Forelimb muscle (tissue), 1 donor: ENCODE measurements around the gene MRPL42. TPM values are rescaled to one million over a fixed set of nuclear protein-coding genes. Genes with fewer than 3 reads are reported as not detected.
"Not testable (repeated sequence)": the region's sequence is repeated elsewhere in the genome, so short reads cannot be mapped to it uniquely, and the experiment has no call there.

Experiments used
- DNase-seq: peaks from one replicate; pipeline ENCODE4 v3.0.0-alpha.2; 2013; ENCODE audit warnings: low read depth
- polyA plus RNA-seq: library from polyadenylated mRNA; unstranded; fragments of 120-200 nt; gene quantifications from one replicate; pipeline ENCODE4 v1.2.1, GENCODE V29; 2013; ENCODE audit not compliant: insufficient read length

The MRPL42 gene
- polyA plus RNA-seq, 1 donor, result 40.6 TPM

DNA sequence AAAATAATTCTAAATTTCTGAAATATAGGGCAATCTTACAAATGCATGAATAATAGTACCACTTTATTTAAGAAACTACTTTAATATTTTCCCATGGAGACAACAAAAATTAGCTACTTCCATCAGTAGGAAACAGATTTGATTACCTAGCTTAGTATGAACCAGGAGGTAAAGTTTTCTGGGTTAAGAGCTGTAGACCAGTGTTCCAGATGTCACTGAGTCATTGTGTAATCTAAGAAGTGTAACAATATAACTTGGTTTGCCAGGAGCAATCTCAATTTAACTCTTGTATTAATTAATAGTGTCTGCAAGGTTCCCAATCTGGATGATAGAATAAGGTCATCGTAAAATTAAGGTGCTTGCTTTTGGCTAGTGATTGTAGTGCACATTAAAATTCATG, 31.5 kb downstream of the MRPL42 start:
- DNase-seq, result not testable (repeated sequence)

DNA sequence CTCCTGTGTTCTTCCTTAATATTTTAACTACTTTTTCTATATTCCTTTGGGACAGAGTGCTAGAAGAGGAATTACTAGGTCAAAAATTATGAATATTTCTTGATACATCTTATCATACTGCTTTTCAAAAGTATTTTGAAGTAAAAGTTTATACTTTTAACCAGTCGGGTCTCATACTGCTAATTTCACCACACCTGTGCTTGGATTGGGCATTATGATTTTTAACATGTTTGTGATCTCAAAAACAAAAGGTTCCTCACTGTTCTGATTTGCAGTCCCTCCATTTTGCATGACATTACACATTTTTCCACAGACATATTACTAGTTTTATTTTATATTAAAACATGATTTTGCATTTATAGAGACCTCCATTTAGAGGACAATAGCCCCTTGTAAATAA, 32.9 kb downstream of the MRPL42 start:
- no peak for DNase-seq

DNA sequence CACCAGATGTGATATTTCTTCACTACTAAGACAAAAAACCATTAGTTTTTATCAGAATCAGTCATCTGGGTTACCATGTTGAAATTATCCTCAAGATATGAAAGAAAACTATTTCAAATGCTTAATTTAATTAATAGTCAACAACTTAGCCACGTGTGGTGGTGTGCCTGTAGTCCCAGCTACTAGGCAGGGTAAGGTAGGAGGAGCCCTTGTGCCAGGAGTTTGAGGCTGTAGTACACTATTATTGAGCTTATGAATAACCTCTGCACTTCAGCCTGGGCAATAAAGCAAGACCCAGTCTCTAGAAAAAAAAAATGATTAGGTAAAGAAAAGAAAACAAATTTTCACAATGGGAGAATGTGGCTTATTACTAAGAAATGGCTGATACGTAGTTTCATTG, 33.4 kb downstream of the MRPL42 start:
- DNase-seq, result no peak

DNA sequence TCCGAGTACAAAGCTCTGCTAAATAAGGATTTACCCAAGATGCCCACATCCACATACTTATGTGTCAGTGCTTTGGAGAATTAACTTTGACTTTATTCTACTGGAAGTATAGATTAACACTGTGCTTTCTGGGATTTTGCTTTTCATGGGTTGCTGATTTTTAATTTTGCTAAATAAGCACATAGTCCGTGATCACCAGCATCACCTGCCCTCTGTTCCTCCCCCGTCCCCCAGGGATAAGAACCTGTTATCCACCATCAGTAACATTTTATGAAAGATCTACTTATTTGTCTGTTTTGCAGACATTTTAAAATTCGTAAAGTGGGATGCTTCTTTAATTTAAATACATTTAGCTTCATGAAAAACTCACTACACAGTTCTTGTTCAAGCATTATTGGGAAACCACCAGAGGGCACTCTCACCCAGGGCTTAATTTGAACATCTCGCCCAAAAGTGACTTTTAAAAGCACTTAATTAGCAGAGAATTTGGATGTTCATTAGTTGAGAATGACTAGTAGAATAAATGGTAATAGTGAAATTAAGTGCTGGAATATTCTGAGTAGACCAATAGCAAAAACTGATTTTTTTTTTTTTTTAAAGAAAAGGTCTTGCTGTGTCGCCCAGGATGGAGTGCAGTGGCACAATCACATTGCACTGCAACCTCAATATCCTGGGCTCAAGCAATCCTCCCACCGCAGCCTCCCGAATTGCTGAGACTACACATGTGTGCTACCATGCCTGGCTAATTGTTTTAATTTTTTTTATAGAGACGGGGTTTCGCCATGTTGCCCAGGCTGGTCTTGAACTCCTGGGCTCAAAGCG, 35.7 kb downstream of the MRPL42 start:
- DNase-seq, result no peak

- DNase-seq, result no peak
Observed at GRCh38 chr12:93507165-93507564, 39.9 kb downstream of the MRPL42 start.

GRCh38 chr12:93509506-93509905, 42.2 kb downstream of the MRPL42 start:
- no peak for DNase-seq

GRCh38 chr12:93514853-93515252, 47.5 kb downstream of the MRPL42 start:
- DNase-seq, result no peak

DNA sequence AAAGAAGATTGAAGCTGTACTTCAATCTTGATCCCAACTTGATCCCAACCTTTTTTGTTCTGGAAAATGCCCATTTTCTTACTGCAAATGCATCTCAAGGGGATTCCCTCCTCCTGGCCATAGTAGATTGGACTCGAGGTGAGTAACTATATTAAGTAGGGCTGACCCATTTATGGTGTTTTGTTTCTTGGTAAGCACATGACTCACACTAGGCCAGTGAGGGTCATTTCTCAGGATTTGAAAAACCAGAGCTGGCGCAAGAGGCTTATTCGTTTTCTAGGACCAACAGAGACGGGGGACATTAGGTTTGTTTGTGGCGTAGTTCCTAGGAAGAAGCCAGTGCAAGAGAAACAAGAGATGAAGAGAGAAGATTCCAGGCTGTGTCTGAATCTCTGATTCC, 51.4 kb downstream of the MRPL42 start:
- DNase-seq, result no peak

GRCh38 chr12:93519859-93520258, 52.5 kb downstream of the MRPL42 start:
- DNase-seq, result no peak

GRCh38 chr12:93520454-93520853, 53.1 kb downstream of the MRPL42 start:
- no peak for DNase-seq

DNA sequence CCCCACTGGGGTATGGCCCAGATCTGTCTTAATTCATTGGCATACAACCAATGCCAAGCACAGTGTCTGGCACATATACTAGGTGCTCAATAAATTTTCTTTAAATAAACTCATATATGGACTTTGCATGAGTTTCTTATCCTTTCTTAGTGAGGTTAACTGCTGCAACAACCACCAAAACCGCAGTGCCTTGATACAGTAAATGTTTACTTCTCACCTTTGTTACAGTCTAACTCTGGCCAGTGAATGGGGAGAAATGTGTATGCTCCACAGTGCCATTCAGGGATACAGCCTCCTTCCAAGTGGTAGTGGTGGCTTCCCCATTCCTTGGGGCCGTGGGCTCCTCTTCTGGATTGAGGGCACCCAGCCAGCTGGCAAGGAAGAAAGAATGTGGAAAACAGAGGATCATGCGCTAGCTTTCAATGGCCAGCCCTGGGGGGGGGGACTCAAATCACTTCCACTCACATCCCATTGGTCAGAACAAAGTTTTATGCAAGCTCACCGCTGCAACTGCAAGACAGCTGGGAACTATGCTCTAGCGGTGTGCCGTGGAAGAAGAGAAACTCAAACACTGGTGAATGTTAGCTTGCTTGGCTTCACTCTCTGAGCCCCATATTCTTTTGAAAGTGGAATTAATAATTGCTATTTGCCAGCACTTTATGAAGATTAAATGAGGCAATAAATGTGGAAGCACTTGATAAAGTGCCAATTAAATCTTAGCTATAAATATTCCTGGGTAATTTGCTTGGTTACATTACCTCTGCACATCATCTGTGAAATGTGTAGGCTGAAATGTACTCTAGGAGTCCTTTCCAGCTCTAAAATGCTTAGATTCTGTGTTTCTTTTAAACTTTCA, 54.1 kb downstream of the MRPL42 start:
- DNase-seq, result no peak

- DNase-seq, result no peak
Observed at GRCh38 chr12:93524386-93525133, 57.2 kb downstream of the MRPL42 start.

DNA sequence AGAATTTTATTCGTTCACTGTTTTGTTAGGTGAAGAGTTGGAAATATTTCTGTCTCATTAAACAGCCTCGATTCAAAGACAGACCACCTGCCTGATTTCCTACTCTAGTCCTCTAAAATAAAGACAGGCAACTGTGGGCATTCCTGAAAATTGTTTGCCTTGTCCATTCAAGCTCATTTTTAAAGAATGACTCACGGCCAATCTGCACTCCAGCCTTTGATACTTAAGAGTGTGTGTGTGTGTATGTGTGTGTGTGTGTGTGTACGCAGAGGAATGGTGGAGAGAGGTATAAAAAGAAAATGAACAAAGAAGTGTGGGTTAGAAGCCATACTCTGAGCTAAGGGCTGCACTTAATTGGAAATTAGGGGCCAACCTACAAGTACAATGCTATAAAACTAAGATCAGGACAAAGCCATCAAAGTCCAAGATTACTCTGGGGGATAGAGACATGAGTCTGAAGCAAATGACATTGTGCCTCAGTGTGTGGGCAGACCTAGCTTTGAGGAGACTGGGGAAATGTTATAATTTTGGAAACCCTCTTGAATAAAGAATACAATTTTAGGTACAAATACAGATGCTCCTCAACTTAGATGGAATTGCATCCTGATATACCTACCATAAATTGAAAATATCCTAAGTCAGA, 59.6 kb downstream of the MRPL42 start:
- DNase-seq, result no peak

DNA sequence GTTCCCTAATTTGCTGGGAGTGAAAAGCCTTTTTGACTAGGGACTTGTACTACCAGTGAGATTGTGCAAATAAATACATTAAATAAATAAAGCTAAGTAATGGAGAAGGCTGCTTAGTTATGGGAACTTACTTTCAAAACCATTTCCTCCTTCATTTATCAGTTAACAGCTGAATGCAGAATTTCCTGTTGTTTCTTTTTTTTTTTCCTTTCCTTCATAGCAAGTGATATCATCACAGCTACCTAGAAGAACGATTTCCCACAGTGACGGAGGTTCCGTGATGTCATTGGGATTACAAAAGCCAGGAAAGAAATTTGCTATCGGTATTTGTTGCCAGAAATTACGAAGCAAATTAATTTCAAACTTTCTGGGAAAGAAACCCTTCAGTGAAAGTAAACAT, 63.0 kb downstream of the MRPL42 start:
- DNase-seq, result no peak

DNA sequence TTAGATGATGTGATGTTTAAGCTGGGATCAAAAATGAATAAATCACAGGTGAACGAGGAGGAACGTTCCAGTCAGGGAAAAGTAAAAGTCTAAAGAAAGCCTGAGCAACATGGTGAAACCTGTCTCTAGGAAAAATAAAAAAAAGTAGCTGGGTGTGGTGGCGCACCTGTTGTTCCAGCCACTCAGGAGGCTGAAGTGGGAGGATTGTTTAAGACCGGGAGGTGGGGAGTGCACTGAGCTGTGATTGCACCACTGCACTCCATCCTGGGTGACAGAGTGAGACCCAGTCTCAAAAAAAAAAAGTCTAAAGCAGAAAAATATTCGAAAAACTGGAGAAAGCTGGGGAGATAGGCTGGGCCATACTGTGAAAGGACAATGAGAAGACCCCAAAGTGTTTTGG, 66.0 kb downstream of the MRPL42 start:
- DNase-seq, result no peak

GRCh38 chr12:93536111-93536765, 68.9 kb downstream of the MRPL42 start:
- DNase-seq, result no peak

- DNase-seq, result no peak
Observed at GRCh38 chr12:93536766-93537488, 69.6 kb downstream of the MRPL42 start.

DNA sequence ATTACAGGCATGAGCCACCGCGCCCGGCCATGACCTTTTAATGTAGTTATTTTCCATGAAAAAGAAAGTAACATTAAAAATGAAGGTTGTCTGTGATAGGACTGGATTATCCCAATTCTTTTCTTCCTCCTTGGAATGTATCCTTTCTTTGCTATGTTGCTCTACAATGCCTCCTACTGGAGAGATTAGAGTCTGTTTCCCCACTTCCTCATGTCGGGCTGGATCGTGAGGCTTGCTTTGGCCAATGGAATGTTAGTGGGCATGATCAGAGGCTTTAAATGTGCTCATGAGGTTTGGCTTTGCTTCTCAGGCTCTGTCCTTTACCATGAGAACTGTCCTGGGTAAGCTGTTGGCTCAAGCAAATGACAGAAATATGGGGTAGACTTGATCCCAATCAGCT, 70.5 kb downstream of the MRPL42 start:
- no peak for DNase-seq

DNA sequence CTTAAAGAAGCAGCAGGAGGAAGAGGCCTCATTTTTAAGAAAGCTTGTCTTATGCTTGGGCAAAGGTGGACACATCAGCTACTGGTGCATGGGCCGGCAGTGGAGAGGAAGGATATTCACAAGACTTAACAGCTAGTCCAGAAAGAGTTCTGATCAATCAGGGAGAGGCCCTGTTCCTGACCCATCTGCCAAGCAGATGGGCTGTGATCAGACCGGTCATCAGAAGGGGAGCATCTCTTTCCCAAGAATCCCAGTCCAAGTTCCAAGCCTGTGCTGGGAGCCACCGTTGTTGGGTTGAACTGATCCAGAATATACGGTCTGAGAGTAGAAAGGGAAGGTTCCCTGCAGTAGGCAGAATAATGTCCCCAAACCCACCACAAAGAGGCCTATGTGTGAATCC, 72.5 kb downstream of the MRPL42 start:
- no peak for DNase-seq

- no peak for DNase-seq
Observed at GRCh38 chr12:93540466-93540865, 73.2 kb downstream of the MRPL42 start.
